GM23338 (cell line): ENCODE measurements around the gene MRPL52. TPM values are rescaled to one million over a fixed set of nuclear protein-coding genes. Genes with fewer than 3 reads are reported as not detected.

Source experiments
- ATAC-seq: fragments of 200-7000 bp; cut with Tn5 transposase; 3 replicates; pipeline ENCODE4 v1.9.1; 2020
- DNase-seq: peaks from one replicate; pipeline ENCODE4 v3.0.0-alpha.2; 2015; ENCODE audit warnings: low spot score
- H2AFZ ChIP-seq: fragments of 200-600 bp; sonication (generic); 2 replicates; pipeline ENCODE4 v1.8.0; 2016; ENCODE audit warnings: antibody characterized with exemption, mild to moderate bottlenecking, moderate library complexity
- H3F3A ChIP-seq: fragments of 200-600 bp; sonication (generic); replicated peaks from 2 replicates; pipeline ENCODE4 v1.8.0; 2017; ENCODE audit warnings: antibody characterized with exemption, mixed run types, low read depth
- H3K27ac ChIP-seq: fragments of 200-600 bp; sonication (generic); 2 replicates; pipeline ENCODE4 v1.6.1; 2016; ENCODE audit warnings: low read depth
- H3K27me3 ChIP-seq: fragments of 200-600 bp; sonication (generic); 2 replicates; pipeline ENCODE4 v1.8.0; 2016; ENCODE audit warnings: mild to moderate bottlenecking, mixed run types, moderate library complexity; ENCODE audit not compliant: insufficient read depth
- H3K36me3 ChIP-seq: fragments of 200-600 bp; sonication (generic); 2 replicates; pipeline ENCODE4 v1.8.0; 2016; ENCODE audit warnings: mild to moderate bottlenecking; ENCODE audit not compliant: insufficient read depth
- H3K4me1 ChIP-seq: fragments of 200-600 bp; sonication (generic); 2 replicates; pipeline ENCODE4 v1.8.0; 2016; ENCODE audit warnings: mild to moderate bottlenecking, moderate library complexity; ENCODE audit not compliant: insufficient read depth
- H3K4me2 ChIP-seq: fragments of 200-600 bp; sonication (generic); 2 replicates; pipeline ENCODE4 v1.7.1; 2017; ENCODE audit warnings: mixed run types
- H3K4me3 ChIP-seq: fragments of 200-600 bp; sonication (generic); 2 replicates; pipeline ENCODE4 v1.6.1; 2016; ENCODE audit warnings: mixed run types
- H3K79me2 ChIP-seq: fragments of 200-600 bp; sonication (generic); replicated peaks from 2 replicates; pipeline ENCODE4 v1.8.0; 2017; ENCODE audit warnings: mild to moderate bottlenecking; ENCODE audit not compliant: insufficient read depth
- H3K9me2 ChIP-seq: fragments of 200-600 bp; sonication (generic); 2 replicates; pipeline ENCODE4 v1.8.0; 2017; ENCODE audit not compliant: insufficient read depth
- H4K20me1 ChIP-seq: fragments of 200-600 bp; sonication (generic); replicated peaks from 2 replicates; pipeline ENCODE4 v1.8.0; 2017; ENCODE audit warnings: mild to moderate bottlenecking; ENCODE audit not compliant: insufficient read depth
- H3K27ac Mint-ChIP-seq: 2 replicates; pipeline ENCODE4 v1.8.0; 2020; ENCODE audit warnings: inconsistent platforms, mild to moderate bottlenecking, moderate library complexity, mixed read lengths
- H3K27me3 Mint-ChIP-seq: 3 replicates; pipeline ENCODE4 v1.8.0; 2022; ENCODE audit warnings: low read depth, mild to moderate bottlenecking, moderate library complexity, mixed read lengths, inconsistent platforms; ENCODE audit not compliant: insufficient read depth, poor library complexity
- H3K36me3 Mint-ChIP-seq: 3 replicates; pipeline ENCODE4 v1.8.0; 2021; ENCODE audit warnings: low read depth, mild to moderate bottlenecking, inconsistent platforms, moderate library complexity, mixed read lengths
- H3K4me1 Mint-ChIP-seq: 3 replicates; pipeline ENCODE4 v1.8.0; 2020; ENCODE audit warnings: mild to moderate bottlenecking, inconsistent platforms, mixed read lengths
- H3K4me3 Mint-ChIP-seq: 3 replicates; pipeline ENCODE4 v1.8.0; 2021; ENCODE audit warnings: moderate library complexity, mild to moderate bottlenecking, inconsistent platforms, mixed read lengths
- H3K9me3 Mint-ChIP-seq: 3 replicates; pipeline ENCODE4 v1.8.0; 2020; ENCODE audit warnings: moderate library complexity, mild to moderate bottlenecking, inconsistent platforms, mixed read lengths
- CTCF ChIP-seq, 2 experiments: fragments of 200-600 bp in 1 of 2; sonication (generic) in 1 of 2; conservative IDR thresholded peaks; 2 replicates each; pipeline versions ENCODE4 v1.5.1 to v1.6.1; 2016 to 2017; ENCODE audit warnings: antibody characterized with exemption in 2 of 2, low read depth in 2 of 2, mild to moderate bottlenecking in 2 of 2, moderate library complexity in 1 of 2
- EZH2 ChIP-seq: fragments of 200-600 bp; sonication (generic); IDR thresholded peaks from one replicate; pipeline ENCODE4 v1.8.0; 2017; ENCODE audit warnings: antibody characterized with exemption, mild to moderate bottlenecking, low read depth; ENCODE audit not compliant: unreplicated experiment
- EZH2phosphoT487 ChIP-seq: fragments of 200-600 bp; sonication (generic); IDR thresholded peaks from one replicate; pipeline ENCODE4 v1.8.1; 2018; ENCODE audit warnings: antibody characterized with exemption; ENCODE audit not compliant: unreplicated experiment
- JUNB ChIP-seq: IDR thresholded peaks from one replicate; pipeline ENCODE4 v1.6.1; 2016; ENCODE audit warnings: antibody characterized with exemption; ENCODE audit not compliant: unreplicated experiment
- NANOG ChIP-seq: IDR thresholded peaks from 2 replicates; pipeline ENCODE4 v1.6.1; 2016; ENCODE audit warnings: antibody characterized with exemption, borderline replicate concordance
- REST ChIP-seq: IDR thresholded peaks from one replicate; pipeline ENCODE4 v1.6.1; 2018; ENCODE audit warnings: antibody characterized with exemption; ENCODE audit not compliant: unreplicated experiment
- STAT1 ChIP-seq: IDR thresholded peaks from one replicate; pipeline ENCODE4 v1.6.1; 2016; ENCODE audit warnings: antibody characterized with exemption; ENCODE audit not compliant: unreplicated experiment
- ZNF114 ChIP-seq: fragments of 250-450 bp; sonication (Bioruptor Pico); IDR thresholded peaks from 2 replicates; pipeline ENCODE4 v1.5.0; 2020; ENCODE audit warnings: mild to moderate bottlenecking, moderate library complexity
- ZNF331 ChIP-seq: fragments of 250-450 bp; sonication (Bioruptor Pico); IDR thresholded peaks from 2 replicates; pipeline ENCODE4 v1.5.0; 2020; ENCODE audit warnings: low read depth, mild to moderate bottlenecking, moderate library complexity
- polyA plus RNA-seq: library from polyadenylated mRNA; unstranded; fragments of >200 nt; fragmentation: Nextera tagmentation; extraction: Ambion mirVana; gene quantifications from 2 replicates; pipeline ENCODE4 v1.2.1, GENCODE V29; 2016
- total RNA-seq: library from RNA; depleted of rRNA; stranded (reverse); fragments of >200 nt; shearing (Covaris generic); gene quantifications from 2 replicates; pipeline ENCODE4 v1.2.3, GENCODE V29; 2014
- TF ChIP-seq, protein P1 (sequence below): IDR thresholded peaks from 2 replicates; pipeline ENCODE4 v1.6.1; 2016; ENCODE audit warnings: antibody characterized with exemption
- TF ChIP-seq, protein P2 (sequence below): fragments of 250-450 bp; sonication (Bioruptor Pico); IDR thresholded peaks from 2 replicates; pipeline ENCODE4 v1.5.0; 2020; ENCODE audit warnings: mild to moderate bottlenecking, moderate library complexity

MRPL52 gene
- total and polyA plus RNA-seq, 2 experiments from 2014 or later = 131 to 617 TPM

DNA sequence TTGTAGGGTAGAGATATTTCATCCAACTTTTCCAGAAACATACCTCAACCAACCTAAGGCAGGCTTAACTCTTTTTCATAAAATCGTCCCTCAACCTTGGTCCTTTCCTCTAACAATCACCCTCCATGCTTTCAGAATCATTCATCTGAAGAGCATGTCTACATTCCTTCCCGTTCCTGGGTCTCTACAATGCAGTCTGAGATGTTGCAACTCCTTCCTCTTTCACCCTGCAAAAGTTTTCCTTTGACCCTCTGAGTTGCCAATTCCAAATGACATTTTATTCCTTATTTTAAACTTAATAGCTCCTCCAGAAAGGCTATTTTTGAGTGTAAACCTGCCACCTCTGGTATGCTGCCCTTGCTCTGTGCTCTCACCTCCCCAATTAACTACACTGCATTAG, 31.2 kb upstream of the MRPL52 start:
- peaks cover 12% of the 10 kb centered on the region for H3K27me3 Mint-ChIP-seq
- TF ChIP-seq STAT1 = no peak
- TF ChIP-seq, protein P1, sequence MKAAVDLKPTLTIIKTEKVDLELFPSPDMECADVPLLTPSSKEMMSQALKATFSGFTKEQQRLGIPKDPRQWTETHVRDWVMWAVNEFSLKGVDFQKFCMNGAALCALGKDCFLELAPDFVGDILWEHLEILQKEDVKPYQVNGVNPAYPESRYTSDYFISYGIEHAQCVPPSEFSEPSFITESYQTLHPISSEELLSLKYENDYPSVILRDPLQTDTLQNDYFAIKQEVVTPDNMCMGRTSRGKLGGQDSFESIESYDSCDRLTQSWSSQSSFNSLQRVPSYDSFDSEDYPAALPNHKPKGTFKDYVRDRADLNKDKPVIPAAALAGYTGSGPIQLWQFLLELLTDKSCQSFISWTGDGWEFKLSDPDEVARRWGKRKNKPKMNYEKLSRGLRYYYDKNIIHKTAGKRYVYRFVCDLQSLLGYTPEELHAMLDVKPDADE = no peak
- no peak for TF ChIP-seq ZNF114
- TF ChIP-seq, protein P2, sequence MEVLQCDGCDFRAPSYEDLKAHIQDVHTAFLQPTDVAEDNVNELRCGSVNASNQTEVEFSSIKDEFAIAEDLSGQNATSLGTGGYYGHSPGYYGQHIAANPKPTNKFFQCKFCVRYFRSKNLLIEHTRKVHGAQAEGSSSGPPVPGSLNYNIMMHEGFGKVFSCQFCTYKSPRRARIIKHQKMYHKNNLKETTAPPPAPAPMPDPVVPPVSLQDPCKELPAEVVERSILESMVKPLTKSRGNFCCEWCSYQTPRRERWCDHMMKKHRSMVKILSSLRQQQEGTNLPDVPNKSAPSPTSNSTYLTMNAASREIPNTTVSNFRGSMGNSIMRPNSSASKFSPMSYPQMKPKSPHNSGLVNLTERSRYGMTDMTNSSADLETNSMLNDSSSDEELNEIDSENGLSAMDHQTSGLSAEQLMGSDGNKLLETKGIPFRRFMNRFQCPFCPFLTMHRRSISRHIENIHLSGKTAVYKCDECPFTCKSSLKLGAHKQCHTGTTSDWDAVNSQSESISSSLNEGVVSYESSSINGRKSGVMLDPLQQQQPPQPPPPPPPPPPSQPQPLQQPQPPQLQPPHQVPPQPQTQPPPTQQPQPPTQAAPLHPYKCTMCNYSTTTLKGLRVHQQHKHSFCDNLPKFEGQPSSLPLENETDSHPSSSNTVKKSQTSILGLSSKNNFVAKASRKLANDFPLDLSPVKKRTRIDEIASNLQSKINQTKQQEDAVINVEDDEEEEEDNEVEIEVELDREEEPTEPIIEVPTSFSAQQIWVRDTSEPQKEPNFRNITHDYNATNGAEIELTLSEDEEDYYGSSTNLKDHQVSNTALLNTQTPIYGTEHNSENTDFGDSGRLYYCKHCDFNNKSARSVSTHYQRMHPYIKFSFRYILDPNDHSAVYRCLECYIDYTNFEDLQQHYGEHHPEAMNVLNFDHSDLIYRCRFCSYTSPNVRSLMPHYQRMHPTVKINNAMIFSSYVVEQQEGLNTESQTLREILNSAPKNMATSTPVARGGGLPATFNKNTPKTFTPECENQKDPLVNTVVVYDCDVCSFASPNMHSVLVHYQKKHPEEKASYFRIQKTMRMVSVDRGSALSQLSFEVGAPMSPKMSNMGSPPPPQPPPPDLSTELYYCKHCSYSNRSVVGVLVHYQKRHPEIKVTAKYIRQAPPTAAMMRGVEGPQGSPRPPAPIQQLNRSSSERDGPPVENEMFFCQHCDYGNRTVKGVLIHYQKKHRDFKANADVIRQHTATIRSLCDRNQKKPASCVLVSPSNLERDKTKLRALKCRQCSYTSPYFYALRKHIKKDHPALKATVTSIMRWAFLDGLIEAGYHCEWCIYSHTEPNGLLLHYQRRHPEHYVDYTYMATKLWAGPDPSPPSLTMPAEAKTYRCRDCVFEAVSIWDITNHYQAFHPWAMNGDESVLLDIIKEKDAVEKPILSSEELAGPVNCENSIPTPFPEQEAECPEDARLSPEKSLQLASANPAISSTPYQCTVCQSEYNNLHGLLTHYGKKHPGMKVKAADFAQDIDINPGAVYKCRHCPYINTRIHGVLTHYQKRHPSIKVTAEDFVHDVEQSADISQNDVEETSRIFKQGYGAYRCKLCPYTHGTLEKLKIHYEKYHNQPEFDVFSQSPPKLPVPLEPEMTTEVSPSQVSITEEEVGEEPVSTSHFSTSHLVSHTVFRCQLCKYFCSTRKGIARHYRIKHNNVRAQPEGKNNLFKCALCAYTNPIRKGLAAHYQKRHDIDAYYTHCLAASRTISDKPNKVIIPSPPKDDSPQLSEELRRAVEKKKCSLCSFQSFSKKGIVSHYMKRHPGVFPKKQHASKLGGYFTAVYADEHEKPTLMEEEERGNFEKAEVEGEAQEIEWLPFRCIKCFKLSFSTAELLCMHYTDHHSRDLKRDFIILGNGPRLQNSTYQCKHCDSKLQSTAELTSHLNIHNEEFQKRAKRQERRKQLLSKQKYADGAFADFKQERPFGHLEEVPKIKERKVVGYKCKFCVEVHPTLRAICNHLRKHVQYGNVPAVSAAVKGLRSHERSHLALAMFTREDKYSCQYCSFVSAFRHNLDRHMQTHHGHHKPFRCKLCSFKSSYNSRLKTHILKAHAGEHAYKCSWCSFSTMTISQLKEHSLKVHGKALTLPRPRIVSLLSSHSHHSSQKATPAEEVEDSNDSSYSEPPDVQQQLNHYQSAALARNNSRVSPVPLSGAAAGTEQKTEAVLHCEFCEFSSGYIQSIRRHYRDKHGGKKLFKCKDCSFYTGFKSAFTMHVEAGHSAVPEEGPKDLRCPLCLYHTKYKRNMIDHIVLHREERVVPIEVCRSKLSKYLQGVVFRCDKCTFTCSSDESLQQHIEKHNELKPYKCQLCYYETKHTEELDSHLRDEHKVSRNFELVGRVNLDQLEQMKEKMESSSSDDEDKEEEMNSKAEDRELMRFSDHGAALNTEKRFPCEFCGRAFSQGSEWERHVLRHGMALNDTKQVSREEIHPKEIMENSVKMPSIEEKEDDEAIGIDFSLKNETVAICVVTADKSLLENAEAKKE (CRISPR knock-in tag) = no peak
- TF ChIP-seq NANOG = no peak
- no peak for TF ChIP-seq ZNF331 (CRISPR knock-in tag)
- TF ChIP-seq REST = no peak
- no peak for TF ChIP-seq JUNB
- no peak for TF ChIP-seq EZH2
- no peak for TF ChIP-seq CTCF (conservative IDR thresholded peaks at IDR 0.05; ENCODE audit: low read depth in 2 of 2)
- no peak for TF ChIP-seq EZH2phosphoT487
- no peak for ATAC-seq

More for the DNA sequence above, 31.2 kb upstream of the MRPL52 start:
- Histone ChIP-seq H2AFZ (no peak overlapping the region), H3K36me3 (no peaks in the 10 kb centered on the region), H4K20me1 (no peaks in the 10 kb centered on the region), H3K4me3 (no peak overlapping the region), H3K79me2 (no peaks in the 10 kb centered on the region), H3K9me2 (peaks cover 10% of the 10 kb centered on the region; the same call in 1 of the 2 replicates), H3K27ac (no peak overlapping the region), H3K27me3 (no peaks in the 10 kb centered on the region), H3K4me2 (no peak overlapping the region), H3F3A (no peaks in the 10 kb centered on the region), H3K4me1 (peaks cover 17% of the 10 kb centered on the region)
- H3K9me3 Mint-ChIP-seq = peaks cover 6% of the 10 kb centered on the region; the same call in 2 of the 3 replicates
- peaks cover 4% of the 10 kb centered on the region for H3K36me3 Mint-ChIP-seq
- peaks cover 18% of the 10 kb centered on the region for H3K4me1 Mint-ChIP-seq
- DNase-seq = no peak
- no peak overlapping the region for H3K27ac Mint-ChIP-seq
- no peak overlapping the region for H3K4me3 Mint-ChIP-seq
